ENCODE results near the gene CAPN13.

The CAPN13 gene

GRCh38 chr2:30761226-30761625, 46.0 kb downstream of the CAPN13 start:
- no peak for DNase-seq

DNA sequence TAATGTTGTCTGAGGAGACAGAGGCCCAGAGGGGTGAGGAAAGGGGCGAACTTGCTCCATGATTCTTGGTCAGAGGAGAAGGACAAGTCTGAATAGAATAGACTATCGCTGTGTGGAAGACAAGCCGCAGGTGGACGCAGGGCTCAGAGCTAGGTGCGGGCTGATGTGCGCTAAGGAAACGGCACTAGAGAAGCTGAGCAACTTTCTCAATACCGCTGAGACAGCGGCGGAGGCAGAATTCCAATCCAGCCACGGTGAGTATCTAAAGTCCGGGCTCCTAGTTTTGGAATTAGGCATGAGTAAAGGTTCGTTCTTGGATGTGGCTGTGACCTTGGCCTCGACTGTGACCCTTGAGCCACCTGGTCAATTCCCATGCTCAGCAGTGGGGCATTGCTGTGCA, 47.8 kb downstream of the CAPN13 start:
- DNase-seq = no peak

DNA sequence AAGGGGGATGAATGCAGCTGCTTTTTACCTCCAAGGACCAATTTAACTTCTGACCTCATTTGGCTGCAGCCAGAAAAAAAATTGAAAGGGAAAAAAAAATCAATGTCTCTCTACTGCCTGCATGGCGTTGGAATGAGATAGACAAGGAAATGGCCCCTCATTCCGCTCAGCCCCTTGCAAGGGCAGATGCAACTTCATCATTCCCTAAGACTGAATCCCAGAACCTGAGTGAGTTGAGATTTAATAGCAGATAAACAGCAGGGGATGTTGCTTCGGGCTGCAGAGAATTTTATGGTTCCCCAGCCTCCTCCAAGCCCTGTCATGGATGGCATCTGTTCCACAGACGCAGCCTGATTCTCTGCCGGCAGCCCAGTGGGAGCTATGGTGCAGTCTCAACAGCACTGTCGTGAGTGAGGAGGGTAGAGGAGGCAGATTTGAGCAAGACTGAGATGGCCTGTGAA, 49.0 kb downstream of the CAPN13 start:
- DNase-seq = no peak

DNA sequence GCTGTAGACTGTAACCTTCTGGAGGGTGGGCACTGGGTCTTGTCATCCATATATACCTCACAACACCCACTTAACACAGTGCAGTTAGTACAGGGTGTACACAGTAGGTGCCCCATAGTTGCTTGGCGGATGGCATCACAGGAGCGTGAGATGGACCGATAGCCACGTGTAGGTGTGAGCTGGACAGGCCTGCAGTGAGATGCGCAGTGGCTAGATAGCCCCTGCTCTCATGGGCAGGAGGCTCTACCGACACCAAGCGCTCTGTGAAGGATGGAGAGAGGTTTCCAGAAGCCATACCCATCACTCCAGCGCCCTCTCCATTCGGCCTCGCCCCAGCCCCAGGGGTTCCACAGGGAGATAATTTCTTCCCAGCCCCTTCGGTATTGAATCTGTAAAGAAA, 49.5 kb downstream of the CAPN13 start:
- no peak for DNase-seq

DNA sequence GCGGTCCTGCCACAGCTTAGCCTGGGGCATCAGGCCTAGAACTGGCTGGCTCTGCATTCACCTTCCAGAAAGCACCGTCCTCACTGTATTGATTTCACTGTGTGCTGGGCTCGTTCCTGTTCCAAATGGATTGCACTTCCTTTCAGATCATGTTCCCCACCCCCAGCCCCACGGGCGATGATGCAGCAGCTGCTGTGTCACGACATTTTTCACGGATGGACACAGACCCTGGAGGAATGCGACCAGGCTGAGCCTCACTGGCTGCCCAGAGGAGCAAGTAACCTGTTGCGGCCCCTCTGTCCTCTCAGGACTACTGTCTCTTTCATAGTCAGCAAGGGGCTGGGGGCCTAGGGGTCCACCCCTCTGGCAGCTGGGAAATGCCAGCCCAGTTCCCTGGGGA, 50.3 kb downstream of the CAPN13 start:
- DNase-seq = no peak

DNA sequence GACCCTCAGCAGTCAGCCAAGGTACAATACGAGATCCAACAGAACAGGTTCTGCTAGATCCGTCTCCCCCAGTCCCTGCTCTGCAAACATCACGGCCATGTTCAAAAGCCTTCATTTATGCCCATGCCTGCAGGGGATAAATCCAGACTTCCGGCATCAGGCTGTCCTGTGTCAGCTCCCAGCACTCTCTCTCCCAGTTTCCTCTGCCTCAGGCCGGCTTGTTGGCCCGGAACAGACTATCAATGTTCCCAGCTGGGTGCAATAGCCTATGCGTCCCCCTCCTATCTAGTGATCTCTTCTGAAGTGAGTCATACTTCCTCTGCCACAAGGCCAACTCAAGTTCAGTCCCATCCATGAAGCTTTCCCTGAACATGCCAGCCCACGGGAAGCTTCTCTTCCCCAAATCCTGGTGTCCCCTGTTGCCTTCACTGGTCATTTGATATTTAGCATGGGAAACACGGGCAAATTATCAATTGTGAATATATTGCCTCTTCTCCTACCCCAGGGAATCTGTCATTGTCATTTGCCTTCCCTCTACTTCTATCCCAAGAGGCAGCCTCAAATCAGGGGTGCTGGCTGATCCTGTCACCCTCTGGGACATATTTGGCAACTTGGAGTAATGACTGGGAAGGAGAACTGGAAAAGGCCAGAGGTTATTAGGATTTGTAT, 51.1 kb downstream of the CAPN13 start:
- DNase-seq = no peak

GRCh38 chr2:30753630-30754029, 53.6 kb downstream of the CAPN13 start:
- DNase-seq = no peak

DNA sequence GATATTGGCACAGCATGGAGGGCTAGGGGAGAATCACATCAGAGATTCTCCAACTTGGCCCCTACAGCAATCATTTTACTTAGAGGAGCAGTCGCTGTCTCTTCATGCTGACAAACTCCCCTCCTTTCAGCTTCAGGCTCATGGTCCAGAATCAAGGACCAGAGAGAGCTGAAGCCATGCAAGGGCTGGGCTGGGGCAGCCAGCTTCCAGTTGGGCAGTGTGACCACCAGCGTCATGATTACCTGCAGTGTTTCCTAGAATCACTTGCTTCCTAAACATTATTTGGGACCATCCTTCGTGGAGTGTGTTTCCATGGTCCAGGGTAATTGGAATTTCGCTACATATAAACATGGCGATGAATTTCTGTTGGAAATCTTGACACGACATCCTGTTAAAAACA, 54.4 kb downstream of the CAPN13 start:
- DNase-seq = no peak

- DNase-seq = no peak
Observed at GRCh38 chr2:30747206-30747605, 60.0 kb downstream of the CAPN13 start.

GRCh38 chr2:30744823-30745222, 62.4 kb downstream of the CAPN13 start:
- DNase-seq = no peak

- no peak for DNase-seq
Observed at GRCh38 chr2:30741576-30741975, 65.7 kb downstream of the CAPN13 start.

- DNase-seq = no peak
Observed at GRCh38 chr2:30738141-30738911, 68.9 kb downstream of the CAPN13 start.

GRCh38 chr2:30737326-30737610, 70.0 kb downstream of the CAPN13 start:
- no peak for DNase-seq

DNA sequence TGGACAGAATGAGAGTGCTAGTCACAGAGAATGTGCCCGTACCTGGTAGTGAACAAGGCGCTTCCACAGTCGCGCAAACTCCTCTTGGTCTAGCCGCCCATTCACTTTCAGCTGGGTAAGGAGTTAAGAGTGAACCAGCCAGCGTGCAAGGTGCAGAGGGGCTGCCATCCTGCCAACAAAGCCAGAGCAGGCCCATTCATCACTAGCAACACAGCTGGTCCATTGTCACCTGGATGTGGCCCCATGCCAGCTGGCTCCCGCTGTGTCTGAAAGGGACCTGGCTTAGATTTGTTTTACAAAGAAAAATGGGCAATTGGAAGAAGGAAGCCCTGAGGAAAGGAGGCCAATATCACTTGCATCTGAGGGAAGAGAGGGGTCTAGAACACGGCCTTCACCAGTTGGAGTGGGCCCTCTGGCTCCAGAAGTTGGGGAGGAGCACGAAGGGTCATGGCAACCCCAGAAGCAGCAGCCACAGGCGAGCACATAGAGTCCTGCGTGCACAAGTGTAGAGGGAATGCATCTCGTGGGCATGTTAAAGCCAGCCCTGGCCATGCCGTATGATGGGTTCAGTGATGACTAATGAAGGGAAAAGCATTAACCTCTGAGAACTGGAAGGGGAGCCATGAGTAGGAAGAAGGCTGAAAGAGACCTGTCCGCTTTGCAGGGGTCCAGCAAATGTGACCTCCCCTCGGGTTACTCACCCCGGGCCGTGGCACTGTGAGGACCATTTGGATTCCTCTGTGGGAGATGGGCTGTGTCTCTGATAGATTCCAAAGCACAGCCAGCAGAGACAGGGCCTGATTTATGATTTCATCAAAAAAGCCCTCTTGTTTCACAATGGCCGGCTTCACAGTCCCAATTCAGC, 70.6 kb downstream of the CAPN13 start:
- no peak for DNase-seq

- DNase-seq = no peak
Observed at GRCh38 chr2:30733876-30734520, 73.2 kb downstream of the CAPN13 start.

DNA sequence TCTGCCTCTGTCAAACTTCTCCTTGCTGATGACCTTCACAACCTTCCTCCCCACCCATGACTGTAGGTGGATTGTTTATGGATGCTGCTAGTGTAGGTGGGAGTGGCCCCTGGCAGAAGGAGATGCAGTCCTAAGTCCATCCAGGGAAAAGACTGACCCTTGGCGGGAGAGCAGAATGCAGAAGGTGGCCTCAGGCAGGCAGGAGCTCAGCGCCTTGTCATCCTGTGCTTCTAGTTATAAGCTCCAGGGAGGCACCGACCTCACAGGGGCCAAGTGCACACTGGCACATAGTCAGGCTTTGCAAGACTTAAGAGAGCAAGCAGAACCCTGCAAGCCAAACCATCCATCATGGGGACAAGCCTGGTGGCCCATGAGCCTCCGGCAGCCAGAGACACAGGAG, 74.4 kb downstream of the CAPN13 start:
- no peak for DNase-seq

- DNase-seq = no peak
Observed at GRCh38 chr2:30732376-30732775, 74.9 kb downstream of the CAPN13 start.

GRCh38 chr2:30731706-30732105, 75.5 kb downstream of the CAPN13 start:
- DNase-seq = no peak

GRCh38 chr2:30730736-30731647, 76.3 kb downstream of the CAPN13 start:
- DNase-seq = no peak

DNA sequence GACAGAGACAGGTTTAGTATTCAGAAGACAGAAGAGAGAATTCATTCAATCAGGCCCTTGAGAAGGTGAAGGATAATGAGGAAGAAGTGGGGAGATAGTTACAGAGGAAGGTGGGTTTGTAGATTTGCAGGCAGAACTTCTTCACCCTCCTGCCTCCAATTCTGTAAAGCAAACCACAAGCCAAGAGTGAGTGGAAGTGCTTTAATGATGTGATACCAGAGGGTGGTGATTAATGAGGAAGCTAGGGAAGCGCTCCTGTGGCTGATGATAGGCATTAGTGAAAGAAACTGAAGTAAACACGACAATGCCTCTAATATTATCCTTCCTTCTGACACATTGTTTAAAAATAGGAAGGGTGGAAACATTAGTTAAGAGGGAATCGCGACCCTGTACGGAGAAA, 78.2 kb downstream of the CAPN13 start:
- no peak for DNase-seq

DNA sequence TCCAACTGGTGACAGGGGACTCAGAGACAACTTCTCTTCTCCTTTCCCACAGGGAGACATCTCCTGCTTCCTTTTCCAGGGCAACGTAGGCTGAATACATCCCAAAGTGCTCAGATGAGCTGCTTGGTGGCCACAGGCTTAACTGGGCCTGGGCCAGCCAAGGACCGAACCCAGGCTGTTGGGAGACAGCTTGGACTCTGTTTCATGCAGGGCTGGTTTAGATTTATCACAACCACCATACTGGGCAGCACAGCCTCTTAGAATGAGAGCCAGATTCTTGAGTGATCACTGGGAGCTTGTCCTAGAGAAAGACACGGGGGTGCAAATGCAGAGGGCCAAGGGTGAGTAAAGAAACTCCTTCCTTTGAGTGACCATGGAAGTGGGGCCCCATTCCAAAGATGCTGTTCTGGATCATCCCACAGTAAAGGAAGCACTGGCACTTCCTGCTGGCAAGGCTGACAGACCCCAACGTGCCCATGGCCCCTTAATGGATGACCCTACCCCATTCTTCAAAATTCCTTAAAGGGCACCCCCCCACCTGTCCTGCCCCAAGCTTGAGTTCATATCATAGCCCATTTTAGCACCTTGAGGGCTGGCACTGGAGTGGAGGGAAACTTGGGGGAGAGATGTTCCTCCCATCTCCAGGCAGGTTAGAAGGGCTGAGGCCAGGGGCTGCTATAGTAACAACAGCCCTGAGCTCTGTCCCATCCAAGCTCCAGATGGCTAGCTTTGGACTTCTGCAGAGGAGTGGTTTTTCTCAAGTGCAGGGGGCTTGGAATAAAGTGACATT, 84.1 kb downstream of the CAPN13 start:
- no peak for DNase-seq

All from activated effector memory CD4-positive, alpha-beta T cell treated with Interleukin-2 at 50 U/mL for 16 hours (primary cell).